OCI-M1 (cell line): ENCODE results near the gene RCOR1.
"Not testable (repeated sequence)": the region's sequence is repeated elsewhere in the genome, so short reads cannot be mapped to it uniquely, and the experiment has no call there.

ENCODE experiments used
- DNase-seq: peaks from one replicate; lab custom pipeline; 2025; lab: John Stamatoyannopoulos, UW

RCOR1 gene

GRCh38 chr14:102591944-102592762, at the start of gene RCOR1:
Gene RCOR1, plus strand, starts transcription at chr14:102592649. Its CDS starts 238 bp downstream, at chr14:102592887.
- DNase-seq = peak; percentile 96

- DNase-seq = no peak
Measured at GRCh38 chr14:102544046-102544746, 48.3 kb upstream of the RCOR1 start.

- DNase-seq = no peak
Measured at GRCh38 chr14:102544747-102545460, 47.5 kb upstream of the RCOR1 start.

- no peak for DNase-seq
Measured at GRCh38 chr14:102545461-102546265, 46.8 kb upstream of the RCOR1 start.

GRCh38 chr14:102548616-102549240, 43.7 kb upstream of the RCOR1 start:
- DNase-seq = no peak

GRCh38 chr14:102550927-102551401, 41.5 kb upstream of the RCOR1 start:
- DNase-seq = not testable (repeated sequence)

GRCh38 chr14:102551995-102552705, 40.3 kb upstream of the RCOR1 start:
- DNase-seq = peak; percentile 81

- DNase-seq = peak; percentile 71
Measured at GRCh38 chr14:102554821-102555819, 37.3 kb upstream of the RCOR1 start.

GRCh38 chr14:102556098-102556677, 36.3 kb upstream of the RCOR1 start:
- no peak for DNase-seq

- no peak for DNase-seq
Measured at GRCh38 chr14:102557434-102558226, 34.8 kb upstream of the RCOR1 start.

GRCh38 chr14:102558556-102558955, 33.9 kb upstream of the RCOR1 start:
- no peak for DNase-seq

GRCh38 chr14:102560458-102561261, 31.8 kb upstream of the RCOR1 start:
- DNase-seq = no peak

GRCh38 chr14:102565331-102565887, 27.0 kb upstream of the RCOR1 start:
- no peak for DNase-seq

GRCh38 chr14:102565959-102566358, 26.5 kb upstream of the RCOR1 start:
- no peak for DNase-seq

- DNase-seq = peak; percentile 76
Measured at GRCh38 chr14:102568115-102568614, 24.3 kb upstream of the RCOR1 start.

GRCh38 chr14:102570334-102570995, 22.0 kb upstream of the RCOR1 start:
- DNase-seq = no peak
